GM21390 (cell line): ENCODE results near the gene GALNTL6.
"Not testable (repeated sequence)": the region's sequence is repeated elsewhere in the genome, so short reads cannot be mapped to it uniquely, and the experiment has no call there.

Experiments
- ATAC-seq: cut with Tn5 transposase; IDR thresholded peaks from one replicate; pipeline ENCODE4 v1.9.1; 2021; ENCODE audit not compliant: unreplicated experiment

The GALNTL6 gene

DNA sequence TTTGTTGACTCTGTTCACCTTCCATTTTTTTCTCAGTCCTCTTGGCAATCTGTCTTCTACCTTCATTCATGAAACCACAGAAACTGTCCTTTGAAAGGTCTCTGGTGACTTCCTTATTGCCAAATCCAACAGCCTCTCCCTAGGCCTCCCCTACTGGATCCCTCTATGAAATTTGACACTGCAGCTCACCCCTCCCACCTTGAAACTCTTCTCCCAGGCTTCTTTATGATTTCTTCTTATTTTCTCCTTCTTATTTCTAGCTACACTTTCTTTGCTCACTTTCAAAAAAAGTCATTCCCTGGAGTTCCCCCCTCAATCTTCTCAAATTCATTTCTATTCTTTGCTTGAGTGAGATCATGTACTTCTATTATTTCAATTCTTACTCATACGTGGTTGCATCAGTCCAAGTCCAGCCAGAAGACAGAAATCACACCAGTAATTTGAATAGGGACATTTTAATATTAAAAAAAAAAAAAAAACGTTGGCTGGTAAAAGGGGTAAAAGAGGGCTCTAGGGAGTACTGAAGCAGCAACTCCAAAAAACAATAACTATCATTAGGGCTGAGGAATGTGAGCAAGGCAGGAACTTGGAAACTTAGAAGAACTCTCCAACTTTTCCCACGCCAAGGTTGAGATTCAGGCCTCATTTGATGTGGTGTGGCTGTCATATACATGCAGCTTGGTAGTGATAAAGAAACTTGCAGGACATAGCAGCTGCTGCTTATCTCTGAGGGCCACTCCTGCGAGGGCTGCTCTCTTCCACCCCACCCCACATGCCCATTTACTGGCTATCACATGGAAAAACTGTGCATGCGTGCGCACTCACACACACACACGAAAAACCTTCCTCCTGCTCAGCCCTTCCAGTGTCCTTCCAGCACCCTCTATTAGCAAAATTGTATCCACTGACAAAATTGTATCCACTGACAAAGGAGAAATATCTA is 1185.6 kb downstream of the GALNTL6 start:
- ATAC-seq = peak; percentile 35

DNA sequence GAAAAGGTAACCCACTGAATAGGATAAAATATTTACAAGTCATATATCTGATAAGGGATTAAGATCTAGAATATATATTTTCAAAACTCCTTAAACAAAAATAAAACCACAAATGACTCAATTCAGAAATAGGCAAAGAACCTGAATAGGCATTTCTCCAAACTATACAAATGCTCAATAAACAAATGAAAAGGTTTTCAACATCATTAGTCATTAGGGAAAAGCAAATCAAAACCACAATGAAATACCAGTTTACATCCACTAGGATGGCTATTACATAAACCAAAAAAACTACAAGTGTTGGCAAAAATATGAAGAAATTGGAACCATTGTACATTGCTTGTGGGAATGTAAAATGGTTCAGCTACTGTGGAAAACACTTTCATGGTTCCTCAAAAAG is 1188.4 kb downstream of the GALNTL6 start:
- no peak for ATAC-seq

DNA sequence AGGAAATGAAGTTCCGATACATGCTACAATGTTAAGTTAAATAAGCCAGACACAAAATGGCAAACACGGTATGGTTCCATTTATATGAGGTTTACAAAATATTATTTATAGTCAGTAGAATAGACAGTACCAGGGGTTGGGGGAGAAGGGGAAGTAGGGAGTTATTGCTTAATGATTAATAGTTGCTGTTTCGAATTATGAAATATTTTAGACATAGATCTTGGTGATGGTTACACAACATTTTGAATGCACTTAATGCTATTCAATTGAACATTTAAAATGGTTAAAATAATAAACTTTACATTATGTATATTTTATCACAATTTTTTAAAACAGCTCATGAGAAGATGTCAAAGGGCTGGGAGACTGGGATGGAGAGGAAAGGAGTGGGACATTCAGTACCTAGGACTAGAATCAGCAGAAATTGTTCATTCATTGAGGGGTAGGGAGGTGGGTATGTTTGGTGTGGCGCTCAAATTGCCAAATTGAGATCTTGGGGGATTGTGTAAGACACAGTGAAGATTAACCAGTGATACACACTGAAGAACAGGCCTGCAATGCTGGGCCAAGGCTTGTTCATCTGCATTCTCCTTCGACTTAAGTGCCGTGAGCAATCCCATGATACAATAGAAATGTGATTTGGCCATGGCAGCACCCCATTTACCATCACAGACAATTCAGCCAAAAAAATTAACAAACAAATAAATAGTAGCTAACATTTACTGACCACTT is 1189.8 kb downstream of the GALNTL6 start:
- ATAC-seq = no peak

DNA sequence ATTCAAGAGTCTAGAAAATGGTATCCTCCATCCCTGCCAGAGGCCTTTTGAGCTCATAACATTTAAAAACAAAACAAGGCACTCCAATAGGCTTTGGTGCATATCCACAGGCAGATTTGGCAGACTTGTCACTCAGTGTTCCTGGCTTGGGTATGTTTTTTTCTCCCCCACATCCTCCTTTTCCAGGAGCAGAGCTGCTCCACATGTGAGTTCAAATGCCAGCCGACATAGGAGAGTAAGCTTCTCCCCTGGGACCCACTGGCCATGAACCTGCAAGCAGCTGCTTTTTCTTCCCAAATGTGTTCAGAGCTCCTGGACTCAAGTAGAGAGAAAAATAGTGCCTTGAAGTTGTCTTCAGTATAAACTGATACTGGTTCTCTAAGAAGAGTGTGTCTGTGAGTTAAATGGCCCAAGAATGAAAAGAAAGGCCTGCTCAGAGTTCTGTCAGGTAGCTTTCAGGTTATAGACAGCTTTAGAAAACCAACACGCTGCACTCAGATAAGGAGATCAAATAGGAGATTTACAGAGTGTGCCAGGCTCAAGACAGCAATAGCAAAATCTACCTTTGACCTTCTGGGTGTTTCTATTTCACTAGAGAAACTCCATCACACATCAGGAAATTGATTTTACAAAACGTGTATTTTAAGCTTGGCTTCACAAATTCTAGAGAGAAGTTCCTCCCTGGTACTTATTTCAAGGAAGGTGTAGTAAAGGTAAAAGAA is 1192.9 kb downstream of the GALNTL6 start:
- no peak for ATAC-seq

DNA sequence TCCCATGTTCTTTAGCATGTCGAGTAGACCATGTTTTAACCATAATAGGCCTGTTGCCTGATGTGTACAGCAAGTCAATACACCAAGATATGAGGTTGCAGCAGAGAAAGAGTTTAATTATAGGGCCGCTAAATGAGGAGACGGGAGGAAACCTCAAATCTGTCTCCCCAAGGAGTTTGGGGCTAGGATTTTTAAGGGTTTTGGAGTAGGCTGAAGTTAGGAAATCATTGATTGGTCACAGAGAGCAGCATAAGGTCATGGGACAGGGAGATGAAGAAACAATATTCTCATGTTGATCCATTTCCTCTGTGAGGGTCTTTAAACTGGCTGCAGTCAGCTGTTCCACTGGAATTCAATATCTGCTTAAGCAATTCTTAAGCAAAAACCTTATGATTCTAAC is 1195.2 kb downstream of the GALNTL6 start:
- no peak for ATAC-seq

DNA sequence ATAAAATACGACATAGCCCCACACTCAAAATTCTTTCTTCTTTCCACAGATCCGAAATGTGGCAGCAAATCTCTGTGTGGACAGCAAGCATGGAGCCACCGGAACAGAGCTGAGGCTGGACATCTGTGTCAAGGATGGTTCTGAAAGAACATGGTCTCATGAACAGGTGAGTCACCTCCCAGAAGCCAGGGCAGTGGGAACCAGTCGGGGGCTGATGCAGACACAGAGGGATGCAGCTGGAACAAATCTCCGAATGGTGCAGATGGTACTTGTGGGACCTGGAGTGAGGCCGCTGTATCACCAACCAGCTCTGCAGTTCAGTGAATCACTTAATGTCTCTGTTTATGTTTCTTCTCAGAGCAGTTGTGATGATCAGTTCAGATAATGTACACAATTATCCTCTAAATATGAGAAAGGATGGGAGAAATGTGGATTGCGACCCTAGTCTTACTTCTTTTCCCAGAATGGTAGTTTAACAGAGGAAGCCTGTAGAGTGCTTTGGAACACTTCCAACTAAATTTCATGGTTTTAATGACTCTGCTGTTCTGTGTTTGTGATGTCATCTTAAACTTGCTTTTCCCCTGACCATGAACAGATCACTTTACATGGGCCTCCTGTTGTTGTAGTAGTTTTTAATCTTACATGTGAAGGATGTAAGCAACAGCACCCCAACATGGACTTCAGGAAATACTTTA is 1196.1 kb downstream of the GALNTL6 start:
- ATAC-seq = no peak

DNA sequence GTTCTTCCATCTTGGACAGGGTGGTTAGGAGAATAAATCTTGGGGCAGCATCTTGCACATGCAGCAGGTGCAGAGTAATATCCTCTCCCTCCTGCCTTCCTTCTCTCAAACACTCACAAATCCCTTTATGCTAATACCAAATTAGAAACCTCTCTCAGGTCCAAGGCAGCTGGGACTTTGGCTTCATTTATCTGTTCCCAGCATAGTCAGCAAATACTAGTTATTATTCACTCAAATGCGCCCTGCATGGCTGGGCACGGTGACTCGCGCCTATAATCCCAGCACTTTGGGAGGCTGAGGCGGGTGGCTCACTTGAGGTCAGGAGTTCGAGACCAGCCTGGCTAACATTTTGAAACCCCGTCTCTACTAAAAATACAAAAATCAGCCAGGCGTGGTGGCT is 1199.4 kb downstream of the GALNTL6 start:
- no peak for ATAC-seq

DNA sequence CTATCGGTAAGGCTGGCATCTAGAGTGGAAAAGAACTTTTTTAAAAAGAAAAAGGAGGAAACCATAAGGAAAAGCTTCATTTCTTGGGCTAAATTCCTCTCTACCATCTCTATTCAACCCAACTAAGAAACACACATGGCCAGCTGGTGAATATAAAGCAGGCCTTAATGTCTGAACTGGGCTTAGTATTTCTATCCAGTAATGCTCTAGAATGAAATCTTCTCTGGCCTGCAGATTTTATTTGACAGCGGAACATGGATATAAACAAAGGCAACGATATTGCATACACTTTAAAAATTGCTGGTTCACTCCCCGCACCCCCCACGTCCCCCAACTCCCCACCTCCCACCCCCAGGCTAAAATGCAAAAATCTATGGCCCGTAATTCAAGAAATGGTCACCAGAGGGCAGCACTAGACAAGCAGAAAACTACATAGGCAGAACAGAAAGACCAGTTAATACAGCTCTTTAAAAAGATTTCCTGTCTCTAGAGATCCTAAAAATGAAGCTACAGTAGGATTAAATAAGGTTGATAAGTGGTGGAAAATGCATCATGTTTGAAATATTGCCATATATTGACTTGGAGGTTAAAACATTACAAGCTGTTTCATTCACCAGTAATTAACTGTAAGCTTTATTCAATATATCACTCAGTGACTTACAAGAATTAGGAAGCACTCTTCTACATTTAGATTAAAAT is 1200.2 kb downstream of the GALNTL6 start:
- ATAC-seq = no peak

DNA sequence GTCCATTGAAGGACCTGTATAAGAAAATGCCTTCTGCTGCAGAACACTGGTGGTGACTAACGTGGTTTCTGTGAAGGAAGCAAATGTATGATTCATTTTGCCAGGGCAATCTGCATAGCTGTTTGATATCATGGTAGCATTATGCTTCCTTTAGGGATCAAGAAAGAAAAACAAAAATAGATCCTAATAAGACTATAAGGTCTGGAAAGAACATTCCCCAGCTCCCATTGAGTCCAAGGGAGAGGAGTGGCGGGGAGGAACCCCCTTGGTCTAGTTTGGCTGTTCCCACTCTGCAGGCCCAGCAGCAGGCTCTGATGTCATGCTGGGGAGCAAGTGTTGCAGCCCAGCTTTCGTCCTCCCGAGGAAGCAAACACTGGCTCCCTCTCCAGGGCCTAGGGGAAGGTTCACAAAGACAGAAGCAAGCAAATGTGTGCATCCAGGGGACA is 1200.9 kb downstream of the GALNTL6 start:
- no peak for ATAC-seq

DNA sequence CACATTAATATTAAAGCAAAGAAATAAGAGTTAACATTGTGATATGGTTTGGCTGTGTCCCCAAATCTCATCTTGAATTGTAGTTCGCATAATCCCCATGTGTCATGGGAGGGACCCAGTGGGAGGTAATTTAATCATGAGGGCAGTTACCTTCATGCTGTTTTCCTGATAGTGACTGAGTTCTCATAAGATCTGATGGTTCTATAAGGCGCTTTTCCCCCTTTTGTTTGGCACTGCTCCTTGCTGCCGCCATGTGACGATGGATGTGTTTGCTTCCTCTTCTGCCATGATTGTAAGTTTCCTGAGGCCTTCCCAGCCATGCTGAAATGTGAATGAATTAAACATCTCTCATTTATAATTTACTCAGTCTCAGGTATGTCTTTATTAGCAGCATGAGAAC is 1201.6 kb downstream of the GALNTL6 start:
- no peak for ATAC-seq

DNA sequence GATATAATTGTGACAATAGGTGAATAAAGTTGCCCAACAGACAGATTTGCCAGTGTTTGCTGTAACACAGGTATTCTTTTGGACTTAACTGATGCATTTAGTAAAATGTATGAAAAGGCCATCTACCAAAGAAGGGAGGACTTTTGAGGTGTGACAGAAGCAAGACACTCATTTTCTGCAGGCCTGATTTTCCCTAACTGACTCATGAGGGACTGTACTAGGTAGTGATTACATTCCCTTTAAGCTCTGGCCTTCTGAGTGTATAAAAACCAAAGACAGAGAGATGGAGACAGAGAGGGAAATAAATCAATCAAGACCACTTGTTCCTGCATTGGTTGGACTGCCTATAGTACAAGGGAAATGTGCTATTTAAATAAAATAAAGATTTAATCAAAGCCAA is 1204.6 kb downstream of the GALNTL6 start:
- no peak for ATAC-seq

DNA sequence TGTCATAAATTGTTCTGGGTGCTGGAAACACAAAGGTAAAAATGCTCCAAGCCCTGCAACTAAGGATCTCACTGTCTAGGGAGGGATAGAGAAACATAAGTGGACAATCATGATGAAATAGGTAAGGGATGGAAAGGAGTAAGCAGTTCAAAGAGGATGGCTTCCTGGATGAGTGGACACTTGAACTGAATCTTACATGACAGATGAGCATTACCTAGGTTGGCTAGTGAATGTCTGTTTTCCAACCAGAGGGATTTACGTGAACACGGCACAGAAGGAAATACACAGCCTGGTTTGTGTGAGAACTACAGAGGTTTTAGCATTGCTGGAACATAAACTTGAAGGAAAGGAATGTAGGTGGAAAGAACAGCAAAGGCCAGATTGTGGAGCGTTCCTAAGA is 1205.2 kb downstream of the GALNTL6 start:
- no peak for ATAC-seq

DNA sequence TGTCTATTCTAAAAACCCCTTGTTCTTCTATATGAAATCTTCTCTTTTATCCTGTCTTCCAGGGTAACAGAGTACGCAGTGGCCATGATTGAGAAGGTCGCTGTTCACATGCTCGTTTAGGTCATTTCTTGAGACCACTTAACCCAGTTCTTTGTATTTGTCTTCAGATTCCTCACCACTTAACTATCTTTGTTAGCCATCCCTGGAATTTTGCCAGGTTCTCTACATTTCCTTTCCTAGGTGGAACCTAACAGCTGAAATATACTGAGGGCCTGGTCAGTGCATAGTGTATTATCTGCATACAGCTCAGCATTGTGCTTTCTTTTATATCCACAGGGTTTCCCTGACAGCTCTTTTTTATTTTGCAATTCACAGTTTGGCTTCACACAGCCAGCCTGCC is 1206.5 kb downstream of the GALNTL6 start:
- ATAC-seq = no peak

DNA sequence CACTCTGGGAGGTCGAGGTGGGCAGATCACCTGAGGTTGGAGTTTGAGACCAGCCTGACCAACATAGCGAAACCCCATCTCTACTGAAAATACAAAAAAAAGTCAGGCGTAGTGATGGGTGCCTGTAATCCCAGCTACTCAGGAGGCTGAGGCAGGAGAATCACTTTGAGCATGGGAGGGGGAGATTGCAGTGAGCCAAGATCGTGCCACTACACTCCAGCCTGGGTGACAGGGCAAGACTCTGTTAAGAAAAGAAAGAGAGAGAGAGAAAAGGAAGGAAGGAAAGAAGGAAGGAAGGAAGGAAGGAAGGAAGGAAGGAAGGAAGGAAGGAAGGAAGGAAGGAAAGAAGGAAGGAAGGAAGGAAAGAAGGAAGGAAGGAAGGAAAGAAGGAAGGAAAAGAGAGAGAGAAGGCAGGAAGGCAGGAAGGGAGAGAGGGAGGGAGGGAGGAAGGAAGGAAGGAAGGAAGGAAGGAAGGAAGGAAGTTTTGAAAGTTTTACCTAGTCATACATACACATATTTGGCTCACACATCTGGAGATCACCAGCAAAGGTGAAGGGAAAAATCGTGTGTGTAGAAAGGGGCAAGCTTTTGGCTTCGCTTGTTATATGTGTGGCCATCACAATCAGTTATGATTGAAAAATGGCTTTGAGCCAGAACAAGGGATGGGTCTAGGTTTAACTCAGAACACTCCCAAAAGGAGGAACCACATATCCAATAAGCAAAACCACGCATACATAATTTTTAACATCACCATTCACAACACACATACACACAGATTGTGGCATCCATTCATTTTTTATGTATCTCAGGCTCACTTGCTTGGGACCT is 1208.8 kb downstream of the GALNTL6 start:
- ATAC-seq = not testable (repeated sequence)

DNA sequence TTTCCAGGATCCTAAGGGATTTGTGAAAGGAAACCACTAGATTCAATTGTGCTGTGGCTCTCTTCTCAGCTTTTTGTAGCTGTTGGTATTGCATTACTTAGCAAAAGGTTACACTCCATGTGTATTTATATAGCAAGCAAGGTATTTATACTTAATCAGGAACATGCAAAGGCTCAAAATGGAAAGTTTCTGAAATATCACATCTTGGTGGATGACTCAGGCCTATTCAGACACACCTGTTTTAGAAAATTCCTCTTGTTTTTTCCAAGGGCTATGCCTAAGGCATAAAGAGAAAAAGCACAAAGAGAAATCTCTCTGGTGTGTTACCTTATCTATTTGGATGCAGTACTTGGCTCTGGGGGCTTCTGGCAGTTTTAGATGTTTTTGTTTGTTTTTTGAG is 1211.0 kb downstream of the GALNTL6 start:
- no peak for ATAC-seq

DNA sequence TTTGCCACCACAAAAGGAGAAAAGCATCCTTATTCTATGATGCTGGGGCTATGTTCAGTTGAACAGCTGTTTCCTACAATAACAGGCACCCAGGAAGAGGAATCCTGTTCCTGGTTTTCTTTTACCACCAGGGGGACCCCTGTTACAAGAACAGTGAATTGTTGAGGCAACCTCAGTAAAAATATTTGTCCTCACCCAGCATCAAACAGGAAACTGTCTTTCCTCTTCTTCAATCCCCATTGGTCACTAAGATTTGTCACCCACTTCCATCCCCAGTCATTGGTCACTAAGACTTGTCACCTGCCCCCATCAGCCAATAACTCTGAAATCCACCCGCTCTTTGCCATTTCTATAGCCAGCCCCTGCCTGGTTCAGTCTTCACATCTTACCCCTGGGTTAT is 1211.9 kb downstream of the GALNTL6 start:
- peak; percentile 82 for ATAC-seq

DNA sequence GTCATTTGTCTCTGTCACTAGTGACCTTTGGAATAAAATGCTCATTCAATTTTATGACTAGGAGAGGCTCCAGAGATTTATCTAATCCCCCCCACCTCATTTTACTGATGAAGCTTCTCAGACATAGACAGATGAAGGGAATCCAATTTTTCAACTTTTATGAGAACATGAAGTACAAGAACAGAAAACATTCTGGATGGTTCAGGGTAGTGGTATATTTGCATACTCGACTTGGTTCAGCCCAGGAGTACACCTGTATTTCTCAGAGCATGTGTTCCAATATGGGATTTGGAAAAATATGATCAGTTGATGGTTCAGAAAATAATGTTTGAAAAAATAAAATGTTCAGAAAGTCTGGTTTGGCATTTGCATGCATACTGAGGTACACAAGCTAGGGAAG is 1224.0 kb downstream of the GALNTL6 start:
- ATAC-seq = no peak

DNA sequence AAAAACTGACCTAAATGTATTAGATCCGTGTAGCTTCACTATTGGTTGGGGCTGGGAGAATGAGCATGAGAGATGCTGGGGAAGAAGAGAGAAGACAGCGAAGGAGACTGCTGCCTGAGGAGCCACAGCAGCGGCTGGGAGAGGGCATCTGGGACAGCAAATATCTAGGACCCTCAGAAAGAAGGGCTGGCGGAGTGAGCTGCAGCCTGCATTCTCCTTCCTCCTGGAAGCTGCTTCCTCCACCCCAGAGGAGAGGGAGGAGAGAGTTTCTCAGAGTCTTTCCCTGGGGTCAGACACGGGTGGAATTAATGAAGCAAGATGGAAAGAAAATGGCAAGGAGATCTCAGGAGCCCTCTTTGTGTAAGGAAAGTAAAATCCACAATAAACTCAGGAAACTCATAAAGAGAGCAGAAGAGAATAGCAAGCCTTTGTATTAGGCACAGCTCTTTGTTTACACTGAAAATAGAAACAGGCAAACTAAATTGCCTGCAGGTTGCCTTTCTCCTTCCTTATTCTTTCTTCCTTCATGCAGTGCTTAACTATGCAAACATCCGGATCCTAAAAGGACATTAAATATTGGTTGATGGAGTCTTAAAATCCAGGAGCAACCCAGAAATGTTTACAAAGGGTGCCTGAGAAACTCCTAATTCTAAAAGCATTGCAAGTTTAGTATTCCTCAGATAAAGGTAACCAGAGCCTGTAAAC is 1225.1 kb downstream of the GALNTL6 start:
- no peak for ATAC-seq
